HepG2 (cell line): ENCODE measurements around the gene PGAP1. TPM values are rescaled to one million over a fixed set of nuclear protein-coding genes. Genes with fewer than 3 reads are reported as not detected.

Experiments used
- ATAC-seq: fragments of 200-7000 bp; cut with Tn5 transposase; 3 replicates; pipeline ENCODE4 v1.9.1; 2020; ENCODE audit warnings: mild to moderate bottlenecking, moderate library complexity
- BruUV-seq: library from RNA; stranded (reverse); fragments of 400-500 nt; replicated peaks from 2 replicates; lab custom pipeline; 2021; lab: Mats Ljungman, UMichigan
- CTCF ChIA-PET: fragments of 300-600 bp; formaldehyde crosslinking; extraction: SDS; loops from one replicate; lab custom pipeline; 2021; ENCODE audit warnings: low total read pairs, inconsistent platforms, low intra/inter-chr PET ratio; lab: Yijun Ruan, JAX
- POLR2A ChIA-PET: fragments of 350-600 bp; sonication (Branson Sonifier 250); formaldehyde crosslinking; loops from one replicate; lab custom pipeline; 2020; ENCODE audit warnings: antibody characterized with exemption, inconsistent platforms; lab: Yijun Ruan, JAX
- DNase-seq: peaks from one replicate; pipeline ENCODE4 v3.0.0-alpha.2; 2015; ENCODE audit warnings: low spot score
- FAIRE-seq: peaks from 3 replicates; lab custom pipeline; 2011; peaks lifted over from hg19 to GRCh38; lab: Jason Lieb, UNC
- H2AFZ ChIP-seq: one replicate; pipeline ENCODE4 v1.6.1; 2011; ENCODE audit warnings: low read length, inconsistent platforms
- H3K27ac ChIP-seq: fragments of 300-600 bp; 3 replicates; pipeline ENCODE4 v1.8.0; 2011; ENCODE audit warnings: mixed run types, mild to moderate bottlenecking, mixed read lengths, low read length, inconsistent platforms; ENCODE audit not compliant: insufficient read depth; ENCODE audit errors: extremely low read length
- H3K27me3 ChIP-seq, 2 experiments: fragments of 200-600 bp in 1 of 2; 2 replicates in 1 of 2; 3 replicates in 1 of 2; pipeline versions ENCODE4 v1.6.0 to v1.8.0; 2011; ENCODE audit warnings: low read length in 2 of 2, mild to moderate bottlenecking in 2 of 2, moderate library complexity in 2 of 2, inconsistent platforms in 1 of 2; ENCODE audit not compliant: insufficient read depth in 2 of 2, control insufficient read depth in 1 of 2
- H3K36me3 ChIP-seq, 2 experiments: fragments of 200-600 bp in 1 of 2; replicated peaks in 1 of 2; 2 replicates in 1 of 2; 3 replicates in 1 of 2; pipeline versions ENCODE4 v1.5.1 to v1.8.0; 2011; ENCODE audit warnings: low read length in 2 of 2, inconsistent platforms in 1 of 2; ENCODE audit not compliant: insufficient read depth in 2 of 2, control insufficient read depth in 1 of 2
- H3K4me1 ChIP-seq: 2 replicates; pipeline ENCODE4 v1.5.1; 2012; ENCODE audit warnings: low read length, inconsistent platforms; ENCODE audit not compliant: insufficient read depth
- H3K4me2 ChIP-seq: 2 replicates; pipeline ENCODE4 v1.6.0; 2011; ENCODE audit warnings: low read depth, low read length, inconsistent platforms
- H3K4me3 ChIP-seq, 3 experiments: fragments of 200-600 bp in 1 of 3; sonication (generic), shearing (Covaris generic) in 1 of 3; replicated peaks in 1 of 3; 2 replicates each; pipeline ENCODE4 v1.5.1; 2011 to 2016; ENCODE audit warnings: low read length in 3 of 3, inconsistent platforms in 2 of 3, low read depth in 2 of 3, mild to moderate bottlenecking in 2 of 3, control low read depth in 1 of 3, mixed read lengths in 1 of 3; ENCODE audit not compliant: insufficient read depth in 1 of 3
- H3K79me2 ChIP-seq: one replicate; pipeline ENCODE4 v1.6.1; 2011; ENCODE audit warnings: low read length, inconsistent platforms; ENCODE audit not compliant: insufficient read depth
- H3K9ac ChIP-seq: 2 replicates; pipeline ENCODE4 v1.6.0; 2011; ENCODE audit warnings: mild to moderate bottlenecking, low read depth, low read length, inconsistent platforms; ENCODE audit not compliant: insufficient read depth
- H3K9me3 ChIP-seq: 2 replicates; pipeline ENCODE4 v1.5.1; 2012; ENCODE audit warnings: mild to moderate bottlenecking, low read length
- H4K20me1 ChIP-seq: 2 replicates; pipeline ENCODE4 v1.6.0; 2011; ENCODE audit warnings: inconsistent platforms, mild to moderate bottlenecking, low read length, moderate library complexity; ENCODE audit not compliant: insufficient read depth
- AGO1 ChIP-seq: fragments of 200-400 bp; formaldehyde crosslinking; IDR thresholded peaks from 2 replicates; pipeline ENCODE4 v1.6.1; 2017; ENCODE audit warnings: mild to moderate bottlenecking, low read depth, low read length, moderate library complexity; ENCODE audit not compliant: poor library complexity, severe bottlenecking
- ETV6 ChIP-seq: sonication (generic); formaldehyde crosslinking; conservative IDR thresholded peaks from 2 replicates; pipeline ENCODE4 v1.4.0; 2020; ENCODE audit warnings: missing genetic modification reagents
- JUN ChIP-seq: sonication (generic); formaldehyde crosslinking; IDR thresholded peaks from 2 replicates; pipeline ENCODE4 v1.4.0; 2020; ENCODE audit warnings: mild to moderate bottlenecking, missing genetic modification reagents
- KAT2B ChIP-seq: fragments of 150-350 bp; IDR thresholded peaks from 2 replicates; pipeline ENCODE4 v1.6.1; 2014; ENCODE audit warnings: low read depth, low read length, borderline replicate concordance
- MEIS2 ChIP-seq: sonication (generic); formaldehyde crosslinking; IDR thresholded peaks from 2 replicates; pipeline ENCODE4 v1.9.0; 2021; ENCODE audit warnings: mild to moderate bottlenecking, missing genetic modification reagents
- NCOA1 ChIP-seq: sonication (generic); formaldehyde crosslinking; IDR thresholded peaks from 2 replicates; pipeline ENCODE4 v1.9.0; 2021; ENCODE audit warnings: missing genetic modification reagents
- NFKBIZ ChIP-seq: IDR thresholded peaks from 2 replicates; pipeline ENCODE4 v1.6.1; 2018; ENCODE audit warnings: missing genetic modification reagents, missing compliant biosample characterization
- NRL ChIP-seq: sonication (generic); formaldehyde crosslinking; IDR thresholded peaks from 2 replicates; pipeline ENCODE4 v1.5.0; 2020; ENCODE audit warnings: missing genetic modification reagents, mild to moderate bottlenecking, moderate library complexity, borderline replicate concordance
- PAWR ChIP-seq: sonication (generic); formaldehyde crosslinking; IDR thresholded peaks from 2 replicates; pipeline ENCODE4 v1.4.0; 2020; ENCODE audit warnings: missing genetic modification reagents, mild to moderate bottlenecking, borderline replicate concordance
- ZNF260 ChIP-seq: sonication (generic); formaldehyde crosslinking; IDR thresholded peaks from 2 replicates; pipeline ENCODE4 v1.4.0; 2020; ENCODE audit warnings: missing genetic modification reagents, low read depth, mild to moderate bottlenecking, borderline replicate concordance
- ZNF264 ChIP-seq: sonication (generic); formaldehyde crosslinking; IDR thresholded peaks from 2 replicates; pipeline ENCODE4 v1.4.0; 2020; ENCODE audit warnings: missing genetic modification reagents
- ZNF550 ChIP-seq: sonication (generic); formaldehyde crosslinking; IDR thresholded peaks from 2 replicates; pipeline ENCODE4 v1.4.0; 2020; ENCODE audit warnings: mild to moderate bottlenecking, missing genetic modification reagents, borderline replicate concordance
- ZNF761 ChIP-seq: sonication (generic); formaldehyde crosslinking; conservative IDR thresholded peaks from 2 replicates; pipeline ENCODE4 v1.4.0; 2020; ENCODE audit warnings: mild to moderate bottlenecking, missing genetic modification reagents
- ZNF878 ChIP-seq: sonication (generic); formaldehyde crosslinking; IDR thresholded peaks from 2 replicates; pipeline ENCODE4 v1.8.1; 2023; ENCODE audit warnings: mild to moderate bottlenecking, missing genetic modification reagents, moderate library complexity
- WGBS: methylation state at CpG from one replicate; pipeline ENCODE4 v1.1.6; 2017; ENCODE audit warnings: low lambda C conversion rate; 5-methylcytosine and 5-hydroxymethylcytosine counted together
- in situ Hi-C: cut with HindIII; loops from 2 replicates; pipeline ENCODE4 v1.10.0; 2017; ENCODE audit warnings: low pct_unique_long_range_greater_than_20kb; ENCODE audit not compliant: extremely low pct_ligation_motif_present
- intact Hi-C: fragments of 100-400 bp; cut with micrococcal nuclease; formaldehyde crosslinking; loops from one replicate; pipeline ENCODE4 v1.10.0; 2022; ENCODE audit not compliant: unreplicated experiment
- polyA plus RNA-seq, 8 experiments: library from polyadenylated mRNA; depleted of rRNA in 3 of 8; stranded (reverse) in 7 of 8; unstranded in 1 of 8; fragments of >200 nt; fragmentation: Illumina TruSeq in 4 of 8; extraction: Trizol in 4 of 8; gene quantifications; 2 replicates each; pipeline versions ENCODE4 v1.2.1 to v1.2.3, GENCODE V29; 2011 to 2016; ENCODE audit warnings: low read depth in 4 of 8, missing spikeins in 1 of 8, mixed read lengths in 1 of 8; ENCODE audit not compliant: insufficient read depth in 1 of 8
- total RNA-seq, 5 experiments: library from RNA; depleted of rRNA; stranded (reverse); fragments of >200 nt; fragmentation: Illumina TruSeq; extraction: Trizol; gene quantifications; 2 replicates each; pipeline ENCODE4 v1.2.3, GENCODE V29; 2016; ENCODE audit warnings: low read depth in 1 of 5
- TF ChIP-seq, protein P1 (sequence below): IDR thresholded peaks from 2 replicates; pipeline ENCODE4 v1.6.1; 2016; ENCODE audit warnings: mild to moderate bottlenecking, missing biosample characterization, missing genetic modification reagents
- TF ChIP-seq, protein P2 (sequence below): sonication (generic); formaldehyde crosslinking; IDR thresholded peaks from 2 replicates; pipeline ENCODE4; 2020; ENCODE audit warnings: missing genetic modification reagents, mild to moderate bottlenecking, borderline replicate concordance

Gene PGAP1
- total and polyA plus RNA-seq, 2 of the 13 experiments (the other 11 are each of a cell fraction or from before 2014, with no cell fraction given) = 4.1 to 6.4 TPM

DNA sequence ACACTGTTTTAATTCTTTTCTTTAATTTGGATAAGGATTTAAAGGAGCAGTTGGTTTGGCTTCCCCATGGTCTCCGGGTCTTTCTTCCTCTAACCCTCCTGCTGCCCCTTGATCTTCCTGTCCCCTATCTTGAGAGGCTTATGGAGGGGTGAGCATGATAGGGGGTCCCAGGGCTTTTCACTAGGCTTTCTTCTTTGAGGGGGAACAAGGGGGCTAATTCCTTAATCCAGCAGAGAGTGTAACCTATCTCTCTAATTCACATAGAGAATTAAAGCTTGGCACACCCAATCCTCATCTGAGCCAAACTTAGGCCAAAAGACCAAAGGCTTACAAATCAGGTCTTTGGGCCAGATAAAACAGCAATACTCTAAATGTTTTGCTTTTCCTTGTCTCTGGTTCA, 95.8 kb downstream of the PGAP1 start:
- POLR2A ChIA-PET = no interaction called here

DNA sequence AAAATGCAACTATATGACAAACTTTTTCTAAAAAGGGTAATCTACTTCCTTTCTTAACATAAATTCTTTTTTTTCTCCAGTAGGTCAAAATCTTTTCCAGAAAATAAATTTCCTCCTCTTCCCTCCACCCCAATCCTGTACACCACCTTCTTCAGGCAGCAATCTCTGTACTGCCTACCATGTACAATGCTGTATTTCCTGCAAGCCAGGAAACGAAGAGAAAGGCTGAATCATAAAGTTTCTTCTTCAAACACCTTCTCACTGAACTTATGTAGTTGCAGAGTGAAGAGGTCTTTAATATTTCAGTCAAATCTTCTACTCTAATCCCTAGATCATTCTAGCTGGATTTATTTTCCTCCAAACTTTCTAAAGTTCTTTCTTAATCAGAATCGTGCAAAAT, 99.2 kb downstream of the PGAP1 start:
- Histone ChIP-seq H3K4me1 (peaks cover 18% of the 10 kb centered on the region), H3K9ac (no peak overlapping the region), H2AFZ (no peak overlapping the region), H4K20me1 (no peaks in the 10 kb centered on the region), H3K36me3 (no peaks in the 10 kb centered on the region), H3K27me3 (no peaks in the 10 kb centered on the region), H3K9me3 (no peaks in the 10 kb centered on the region), H3K27ac (no peak overlapping the region), H3K79me2 (no peaks in the 10 kb centered on the region), H3K4me3 (no peak overlapping the region)
- WGBS = 7% methylated on average over 2 of the region's 2 CpGs
- ChIA-PET POLR2A (no interaction called here), CTCF (no interaction called here)
- DNase-seq (no peak), FAIRE-seq (no peak), ATAC-seq (no peak)
- BruUV-seq = no TSS peak
- intact Hi-C loops (no loop called here), in situ Hi-C loops (no loop called here)
- TF ChIP-seq, protein P1, sequence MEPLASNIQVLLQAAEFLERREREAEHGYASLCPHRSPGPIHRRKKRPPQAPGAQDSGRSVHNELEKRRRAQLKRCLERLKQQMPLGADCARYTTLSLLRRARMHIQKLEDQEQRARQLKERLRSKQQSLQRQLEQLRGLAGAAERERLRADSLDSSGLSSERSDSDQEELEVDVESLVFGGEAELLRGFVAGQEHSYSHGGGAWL (CRISPR knock-in tag) = no peak
- no peak for TF ChIP-seq NCOA1 (CRISPR knock-in tag)
- no peak for TF ChIP-seq ZNF264 (CRISPR knock-in tag)
- TF ChIP-seq ZNF260 (CRISPR knock-in tag) = no peak
- TF ChIP-seq, protein P2, sequence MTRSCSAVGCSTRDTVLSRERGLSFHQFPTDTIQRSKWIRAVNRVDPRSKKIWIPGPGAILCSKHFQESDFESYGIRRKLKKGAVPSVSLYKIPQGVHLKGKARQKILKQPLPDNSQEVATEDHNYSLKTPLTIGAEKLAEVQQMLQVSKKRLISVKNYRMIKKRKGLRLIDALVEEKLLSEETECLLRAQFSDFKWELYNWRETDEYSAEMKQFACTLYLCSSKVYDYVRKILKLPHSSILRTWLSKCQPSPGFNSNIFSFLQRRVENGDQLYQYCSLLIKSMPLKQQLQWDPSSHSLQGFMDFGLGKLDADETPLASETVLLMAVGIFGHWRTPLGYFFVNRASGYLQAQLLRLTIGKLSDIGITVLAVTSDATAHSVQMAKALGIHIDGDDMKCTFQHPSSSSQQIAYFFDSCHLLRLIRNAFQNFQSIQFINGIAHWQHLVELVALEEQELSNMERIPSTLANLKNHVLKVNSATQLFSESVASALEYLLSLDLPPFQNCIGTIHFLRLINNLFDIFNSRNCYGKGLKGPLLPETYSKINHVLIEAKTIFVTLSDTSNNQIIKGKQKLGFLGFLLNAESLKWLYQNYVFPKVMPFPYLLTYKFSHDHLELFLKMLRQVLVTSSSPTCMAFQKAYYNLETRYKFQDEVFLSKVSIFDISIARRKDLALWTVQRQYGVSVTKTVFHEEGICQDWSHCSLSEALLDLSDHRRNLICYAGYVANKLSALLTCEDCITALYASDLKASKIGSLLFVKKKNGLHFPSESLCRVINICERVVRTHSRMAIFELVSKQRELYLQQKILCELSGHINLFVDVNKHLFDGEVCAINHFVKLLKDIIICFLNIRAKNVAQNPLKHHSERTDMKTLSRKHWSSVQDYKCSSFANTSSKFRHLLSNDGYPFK (CRISPR knock-in tag) = no peak
- no peak for TF ChIP-seq ZNF761
- TF ChIP-seq PAWR = no peak
- no peak for TF ChIP-seq NRL (CRISPR knock-in tag)
- no peak for TF ChIP-seq ETV6 (CRISPR knock-in tag)
- TF ChIP-seq ZNF550 (CRISPR knock-in tag) = no peak
- TF ChIP-seq NFKBIZ (CRISPR knock-in tag) = no peak
- TF ChIP-seq JUN (CRISPR knock-in tag) = no peak
- TF ChIP-seq AGO1 = no peak
- no peak for TF ChIP-seq MEIS2
- TF ChIP-seq KAT2B = no peak
- TF ChIP-seq, all 625 proteins: peak for 0
- no peak overlapping the region for H3K4me2 ChIP-seq

More for the DNA sequence above, 95.8 kb downstream of the PGAP1 start:
- in situ Hi-C loops = no loop called here
- no peak overlapping the region for H2AFZ ChIP-seq
- CTCF ChIA-PET = no interaction called here
- H3K27me3 ChIP-seq = no peaks in the 10 kb centered on the region
- intact Hi-C loops = no loop called here
- no peak overlapping the region for H3K27ac ChIP-seq
- no peaks in the 10 kb centered on the region for H3K79me2 ChIP-seq
- peaks cover 18% of the 10 kb centered on the region for H3K4me1 ChIP-seq
- H3K9ac ChIP-seq = no peak overlapping the region
- DNase-seq (no peak), FAIRE-seq (no peak), ATAC-seq (no peak)
- H3K36me3 ChIP-seq = no peaks in the 10 kb centered on the region
- BruUV-seq = no TSS peak
- H3K9me3 ChIP-seq = no peaks in the 10 kb centered on the region
- H3K4me3 ChIP-seq = no peak overlapping the region
- no peaks in the 10 kb centered on the region for H4K20me1 ChIP-seq
- 100% methylated on average over 1 of the region's 1 CpG for WGBS
- no peak for TF ChIP-seq ZNF878 (CRISPR knock-in tag)
- H3K4me2 ChIP-seq = no peak overlapping the region
